ENCODE measurements around the gene ALDH3A1.

ALDH3A1 gene

GRCh38 chr17:19714542-19715411, 33.3 kb downstream of the ALDH3A1 start:
- WGBS (ENCODE audit: insufficient coverage): 97% methylated on average over 24 of the region's 27 CpGs
- POLR2A ChIA-PET: no interaction called here
- Histone ChIP-seq H3K27me3 (replicated peaks in 2 of 5; ENCODE audit: control insufficient read depth in 4 of 5, insufficient read depth in 5 of 5, low read length in 4 of 5) (no peaks in the 10 kb centered on the region), H3K9me3 (ENCODE audit: control extremely low read depth in 1 of 5, control insufficient read depth in 4 of 5, insufficient read depth in 2 of 5, low read depth in 1 of 5, low read length in 4 of 5) (no peaks in the 10 kb centered on the region), H3K4me1 (ENCODE audit: control extremely low read depth in 1 of 4, control insufficient read depth in 4 of 4, insufficient read depth in 4 of 4, low read length in 3 of 4) (no peaks in the 10 kb centered on the region), H3K36me3 (ENCODE audit: control insufficient read depth in 4 of 4, insufficient read depth in 4 of 4, low read length in 3 of 4) (no peaks in the 10 kb centered on the region), H3K27ac (ENCODE audit: insufficient read depth in 1 of 2, low read depth in 1 of 2, low read length in 2 of 2, poor library complexity in 1 of 2, severe bottlenecking in 2 of 2) (no peak overlapping the region), H3K4me3 (ENCODE audit: control insufficient read depth in 1 of 7, extremely low read depth in 1 of 7, insufficient read depth in 4 of 7, low read depth in 2 of 7, low read length in 6 of 7) (no peak overlapping the region)
- no peak for DNase-seq
- CTCF ChIA-PET: interaction anchor here (0.6 kb wide), 1 partner anchor 118 kb away, joined by 3 read pairs; no protein-coding TSS in a partner anchor

DNA sequence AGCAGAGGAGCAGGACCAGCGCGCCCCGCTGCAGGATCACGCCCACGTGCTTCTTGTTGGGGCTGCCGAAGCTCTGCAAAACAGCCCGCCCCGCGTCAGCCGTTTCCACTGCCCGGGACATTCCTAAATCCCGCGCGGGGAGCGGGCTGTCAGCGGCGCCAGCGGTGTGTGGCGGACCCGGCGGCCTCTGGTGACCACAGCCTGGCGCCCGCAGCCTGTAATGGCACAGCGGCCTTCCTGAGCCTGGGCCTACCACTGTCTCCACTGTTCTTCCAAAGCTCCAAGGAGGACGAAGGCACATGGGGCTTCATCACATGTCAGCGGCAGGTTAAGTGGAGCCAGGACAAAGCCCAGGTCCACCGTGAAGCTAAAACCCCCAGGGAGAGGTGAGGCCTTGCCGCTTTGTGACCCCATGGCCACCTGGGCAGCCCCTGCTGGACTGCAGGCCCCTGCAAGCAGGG, 34.2 kb downstream of the ALDH3A1 start:
- DNase-seq: no peak
- H3K27ac ChIP-seq (ENCODE audit: insufficient read depth in 1 of 2, low read depth in 1 of 2, low read length in 2 of 2, poor library complexity in 1 of 2, severe bottlenecking in 2 of 2): no peak overlapping the region
- no peaks in the 10 kb centered on the region for H3K9me3 ChIP-seq (ENCODE audit: control extremely low read depth in 1 of 5, control insufficient read depth in 4 of 5, insufficient read depth in 2 of 5, low read depth in 1 of 5, low read length in 4 of 5)
- no peaks in the 10 kb centered on the region for H3K27me3 ChIP-seq (replicated peaks in 2 of 5; ENCODE audit: control insufficient read depth in 4 of 5, insufficient read depth in 5 of 5, low read length in 4 of 5)
- H3K4me1 ChIP-seq (ENCODE audit: control extremely low read depth in 1 of 4, control insufficient read depth in 4 of 4, insufficient read depth in 4 of 4, low read length in 3 of 4): no peaks in the 10 kb centered on the region
- H3K36me3 ChIP-seq (ENCODE audit: control insufficient read depth in 4 of 4, insufficient read depth in 4 of 4, low read length in 3 of 4): no peaks in the 10 kb centered on the region
- WGBS (ENCODE audit: insufficient coverage): 95% methylated on average over 28 of the region's 28 CpGs
- ChIA-PET CTCF (interaction anchor here (0.6 kb wide), 1 partner anchor 117 kb away, joined by 3 read pairs; no protein-coding TSS in a partner anchor), POLR2A (no interaction called here)
- no peak overlapping the region for H3K4me3 ChIP-seq (ENCODE audit: control insufficient read depth in 1 of 7, extremely low read depth in 1 of 7, insufficient read depth in 4 of 7, low read depth in 2 of 7, low read length in 6 of 7)

DNA sequence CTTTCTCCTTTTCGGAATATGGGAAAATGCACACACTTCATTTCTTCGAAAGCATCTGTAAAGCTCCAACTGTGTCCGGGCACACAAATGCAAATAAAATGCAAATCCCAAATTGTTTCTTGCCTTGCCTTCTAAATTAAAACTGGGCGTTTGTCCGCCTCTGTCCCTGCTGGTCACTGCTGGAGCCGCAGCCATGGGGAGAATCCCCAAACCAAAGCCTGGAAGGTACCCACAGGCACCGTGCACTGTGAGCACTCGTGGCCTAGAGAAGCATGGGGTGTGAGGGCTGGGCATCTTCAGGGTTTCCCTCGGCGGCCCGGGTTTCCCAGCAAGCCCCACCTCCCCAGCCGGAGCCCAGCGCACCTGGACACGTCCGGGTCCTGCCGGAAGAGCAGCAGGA, 34.6 kb downstream of the ALDH3A1 start:
- POLR2A ChIA-PET: no interaction called here
- no peaks in the 10 kb centered on the region for H3K36me3 ChIP-seq (ENCODE audit: control insufficient read depth in 4 of 4, insufficient read depth in 4 of 4, low read length in 3 of 4)
- no peaks in the 10 kb centered on the region for H3K27me3 ChIP-seq (replicated peaks in 2 of 5; ENCODE audit: control insufficient read depth in 4 of 5, insufficient read depth in 5 of 5, low read length in 4 of 5)
- CTCF ChIA-PET: no interaction called here
- H3K27ac ChIP-seq (ENCODE audit: insufficient read depth in 1 of 2, low read depth in 1 of 2, low read length in 2 of 2, poor library complexity in 1 of 2, severe bottlenecking in 2 of 2): no peak overlapping the region
- no peak for DNase-seq
- H3K9me3 ChIP-seq (ENCODE audit: control extremely low read depth in 1 of 5, control insufficient read depth in 4 of 5, insufficient read depth in 2 of 5, low read depth in 1 of 5, low read length in 4 of 5): no peaks in the 10 kb centered on the region
- H3K4me3 ChIP-seq (ENCODE audit: control insufficient read depth in 1 of 7, extremely low read depth in 1 of 7, insufficient read depth in 4 of 7, low read depth in 2 of 7, low read length in 6 of 7): no peak overlapping the region
- H3K4me1 ChIP-seq (ENCODE audit: control extremely low read depth in 1 of 4, control insufficient read depth in 4 of 4, insufficient read depth in 4 of 4, low read length in 3 of 4): no peaks in the 10 kb centered on the region
- 97% methylated on average over 11 of the region's 16 CpGs for WGBS (ENCODE audit: insufficient coverage)

DNA sequence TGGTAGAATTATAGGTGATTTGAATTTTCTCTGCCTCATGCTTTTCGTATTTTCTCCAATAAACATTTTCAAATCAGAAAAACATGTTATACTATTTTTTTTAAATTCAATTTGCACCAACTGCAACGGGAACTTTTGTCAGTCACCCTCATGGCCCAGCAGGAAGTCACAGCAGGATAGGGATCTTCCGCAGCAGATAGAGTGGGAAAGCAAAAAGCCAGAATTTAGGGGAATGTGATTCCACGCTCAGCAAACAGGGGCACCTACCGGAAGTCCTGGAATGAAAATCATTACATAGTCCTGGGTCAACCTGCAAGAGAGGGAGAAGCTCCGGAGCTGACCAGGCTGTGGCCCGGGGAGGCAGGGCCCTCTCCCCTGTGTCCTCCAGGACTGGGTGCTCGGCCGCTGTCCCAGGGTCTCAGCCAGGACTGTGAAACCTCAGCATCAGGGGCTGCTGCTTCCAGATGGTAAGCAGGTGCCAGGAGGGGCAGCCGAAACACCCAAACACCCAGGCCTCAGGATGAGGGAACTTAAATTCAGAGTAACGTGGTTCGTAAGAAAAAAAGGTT, 35.6 kb downstream of the ALDH3A1 start:
- Histone ChIP-seq H3K27ac (ENCODE audit: insufficient read depth in 1 of 2, low read depth in 1 of 2, low read length in 2 of 2, poor library complexity in 1 of 2, severe bottlenecking in 2 of 2) (no peak overlapping the region), H3K4me1 (ENCODE audit: control extremely low read depth in 1 of 4, control insufficient read depth in 4 of 4, insufficient read depth in 4 of 4, low read length in 3 of 4) (no peaks in the 10 kb centered on the region), H3K36me3 (ENCODE audit: control insufficient read depth in 4 of 4, insufficient read depth in 4 of 4, low read length in 3 of 4) (no peaks in the 10 kb centered on the region), H3K4me3 (ENCODE audit: control insufficient read depth in 1 of 7, extremely low read depth in 1 of 7, insufficient read depth in 4 of 7, low read depth in 2 of 7, low read length in 6 of 7) (no peak overlapping the region), H3K27me3 (replicated peaks in 2 of 5; ENCODE audit: control insufficient read depth in 4 of 5, insufficient read depth in 5 of 5, low read length in 4 of 5) (no peaks in the 10 kb centered on the region), H3K9me3 (ENCODE audit: control extremely low read depth in 1 of 5, control insufficient read depth in 4 of 5, insufficient read depth in 2 of 5, low read depth in 1 of 5, low read length in 4 of 5) (no peaks in the 10 kb centered on the region)
- WGBS (ENCODE audit: insufficient coverage): 92% methylated on average over 6 of the region's 12 CpGs
- CTCF ChIA-PET: no interaction called here
- DNase-seq: no peak
- POLR2A ChIA-PET: no interaction called here

- Histone ChIP-seq H3K27me3 (replicated peaks in 2 of 5; ENCODE audit: control insufficient read depth in 4 of 5, insufficient read depth in 5 of 5, low read length in 4 of 5) (peaks cover 0 to 2% (median 0%) of the 10 kb centered on the region in 5 experiments), H3K36me3 (ENCODE audit: control insufficient read depth in 4 of 4, insufficient read depth in 4 of 4, low read length in 3 of 4) (no peaks in the 10 kb centered on the region), H3K4me1 (ENCODE audit: control extremely low read depth in 1 of 4, control insufficient read depth in 4 of 4, insufficient read depth in 4 of 4, low read length in 3 of 4) (no peaks in the 10 kb centered on the region), H3K27ac (ENCODE audit: insufficient read depth in 1 of 2, low read depth in 1 of 2, low read length in 2 of 2, poor library complexity in 1 of 2, severe bottlenecking in 2 of 2) (no peak overlapping the region), H3K4me3 (ENCODE audit: control insufficient read depth in 1 of 7, extremely low read depth in 1 of 7, insufficient read depth in 4 of 7, low read depth in 2 of 7, low read length in 6 of 7) (no peak overlapping the region), H3K9me3 (ENCODE audit: control extremely low read depth in 1 of 5, control insufficient read depth in 4 of 5, insufficient read depth in 2 of 5, low read depth in 1 of 5, low read length in 4 of 5) (no peaks in the 10 kb centered on the region)
- DNase-seq: no peak
- 100% methylated on average over 3 of the region's 3 CpGs for WGBS (ENCODE audit: insufficient coverage)
- POLR2A ChIA-PET: interaction anchor here (0.6 to 0.7 kb wide), 2 partner anchors 18 to 45 kb away, joined by 3 to 4 read pairs; no protein-coding TSS in a partner anchor
- CTCF ChIA-PET: no interaction called here
Observed at GRCh38 chr17:19709841-19710240, 38.3 kb downstream of the ALDH3A1 start.

GRCh38 chr17:19708431-19709175, 39.5 kb downstream of the ALDH3A1 start:
- DNase-seq: no peak
- CTCF ChIA-PET: no interaction called here
- Histone ChIP-seq H3K36me3 (ENCODE audit: control insufficient read depth in 4 of 4, insufficient read depth in 4 of 4, low read length in 3 of 4) (no peaks in the 10 kb centered on the region), H3K4me1 (ENCODE audit: control extremely low read depth in 1 of 4, control insufficient read depth in 4 of 4, insufficient read depth in 4 of 4, low read length in 3 of 4) (no peaks in the 10 kb centered on the region), H3K27ac (ENCODE audit: insufficient read depth in 1 of 2, low read depth in 1 of 2, low read length in 2 of 2, poor library complexity in 1 of 2, severe bottlenecking in 2 of 2) (no peak overlapping the region), H3K27me3 (replicated peaks in 2 of 5; ENCODE audit: control insufficient read depth in 4 of 5, insufficient read depth in 5 of 5, low read length in 4 of 5) (peaks cover 0 to 2% (median 0%) of the 10 kb centered on the region in 5 experiments), H3K4me3 (ENCODE audit: control insufficient read depth in 1 of 7, extremely low read depth in 1 of 7, insufficient read depth in 4 of 7, low read depth in 2 of 7, low read length in 6 of 7) (no peak overlapping the region), H3K9me3 (ENCODE audit: control extremely low read depth in 1 of 5, control insufficient read depth in 4 of 5, insufficient read depth in 2 of 5, low read depth in 1 of 5, low read length in 4 of 5) (no peaks in the 10 kb centered on the region)
- WGBS (ENCODE audit: insufficient coverage): 93% methylated on average over 6 of the region's 6 CpGs
- POLR2A ChIA-PET: no interaction called here
